WERI-Rb-1 (cell line): ENCODE measurements around the gene PUM2.
A peak's percentile ranks its signal among the peaks of the same experiment; 100 is the strongest.
"Not testable (repeated sequence)": the region's sequence is repeated elsewhere in the genome, so short reads cannot be mapped to it uniquely, and the experiment has no call there.

ENCODE experiments used
- DNase-seq: peaks from one replicate; pipeline ENCODE4 v3.0.0-alpha.2; 2020
- H3K27ac ChIP-seq: fragments of 250-450 bp; sonication (Bioruptor Pico); 2 replicates; pipeline ENCODE4 v1.5.1; 2020; ENCODE audit warnings: mild to moderate bottlenecking, moderate library complexity
- H3K27me3 ChIP-seq: fragments of 250-450 bp; sonication (Bioruptor Pico); 2 replicates; pipeline ENCODE4 v1.5.1; 2021; ENCODE audit warnings: mild to moderate bottlenecking, low read depth, moderate library complexity; ENCODE audit not compliant: insufficient read depth, severe bottlenecking
- H3K36me3 ChIP-seq: fragments of 250-450 bp; sonication (Bioruptor Pico); 2 replicates; pipeline ENCODE4 v1.5.1; 2020; ENCODE audit warnings: mild to moderate bottlenecking, moderate library complexity
- H3K4me3 ChIP-seq: 2 replicates; pipeline ENCODE4 v1.5.1; 2011; ENCODE audit warnings: low read depth, mild to moderate bottlenecking, control low read depth, low read length
- H3K9me3 ChIP-seq: fragments of 250-450 bp; sonication (Bioruptor Pico); 2 replicates; pipeline ENCODE4 v1.5.1; 2021; ENCODE audit warnings: mild to moderate bottlenecking, moderate library complexity; ENCODE audit not compliant: severe bottlenecking
- TF ChIP-seq, protein P1 (sequence below): IDR thresholded peaks from 2 replicates; pipeline ENCODE4 v1.5.1; 2011; ENCODE audit warnings: low read depth, mild to moderate bottlenecking, control low read depth, inconsistent platforms, low read length

The PUM2 gene

GRCh38 chr2:20381457-20381856 lies 30.8 kb upstream of the PUM2 start:
- no peak for DNase-seq
- Histone ChIP-seq H3K27me3 (no peaks in the 10 kb centered on the region), H3K9me3 (no peaks in the 10 kb centered on the region), H3K27ac (no peak overlapping the region), H3K4me3 (no peak overlapping the region), H3K36me3 (no peaks in the 10 kb centered on the region)
- TF ChIP-seq, protein P1, sequence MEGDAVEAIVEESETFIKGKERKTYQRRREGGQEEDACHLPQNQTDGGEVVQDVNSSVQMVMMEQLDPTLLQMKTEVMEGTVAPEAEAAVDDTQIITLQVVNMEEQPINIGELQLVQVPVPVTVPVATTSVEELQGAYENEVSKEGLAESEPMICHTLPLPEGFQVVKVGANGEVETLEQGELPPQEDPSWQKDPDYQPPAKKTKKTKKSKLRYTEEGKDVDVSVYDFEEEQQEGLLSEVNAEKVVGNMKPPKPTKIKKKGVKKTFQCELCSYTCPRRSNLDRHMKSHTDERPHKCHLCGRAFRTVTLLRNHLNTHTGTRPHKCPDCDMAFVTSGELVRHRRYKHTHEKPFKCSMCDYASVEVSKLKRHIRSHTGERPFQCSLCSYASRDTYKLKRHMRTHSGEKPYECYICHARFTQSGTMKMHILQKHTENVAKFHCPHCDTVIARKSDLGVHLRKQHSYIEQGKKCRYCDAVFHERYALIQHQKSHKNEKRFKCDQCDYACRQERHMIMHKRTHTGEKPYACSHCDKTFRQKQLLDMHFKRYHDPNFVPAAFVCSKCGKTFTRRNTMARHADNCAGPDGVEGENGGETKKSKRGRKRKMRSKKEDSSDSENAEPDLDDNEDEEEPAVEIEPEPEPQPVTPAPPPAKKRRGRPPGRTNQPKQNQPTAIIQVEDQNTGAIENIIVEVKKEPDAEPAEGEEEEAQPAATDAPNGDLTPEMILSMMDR: no peak

DNA sequence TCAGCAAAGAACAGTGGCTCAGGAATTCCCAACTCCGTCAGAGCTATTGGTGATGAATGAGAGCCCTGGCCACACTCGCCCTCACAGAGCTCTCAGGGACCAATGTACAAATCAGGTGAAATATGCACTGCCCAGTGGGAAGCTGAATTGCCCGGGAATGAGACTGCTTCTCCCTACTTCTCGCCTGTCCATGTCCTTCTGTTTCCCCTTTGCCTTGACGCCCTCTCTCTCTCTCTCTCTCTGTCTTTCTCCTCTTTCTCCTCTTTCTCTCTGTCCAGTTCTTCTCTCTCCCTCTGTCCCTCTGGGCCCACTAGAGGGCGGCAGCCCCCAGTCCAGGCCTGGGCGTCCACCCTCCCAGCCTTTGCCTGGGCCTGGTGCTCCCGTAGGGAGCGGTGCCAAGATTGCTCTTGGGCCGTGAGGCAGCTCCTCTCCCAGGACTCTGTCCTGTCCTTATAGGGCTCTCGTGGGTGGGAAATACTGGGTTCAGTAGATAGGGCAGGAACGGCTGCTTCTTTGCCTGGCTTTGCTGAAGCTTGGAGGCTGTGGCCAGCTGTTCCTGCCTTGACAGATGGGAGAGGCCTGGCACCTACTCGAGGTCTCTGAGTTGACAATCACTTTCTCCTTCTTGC lies 28.4 kb upstream of the PUM2 start:
- TF ChIP-seq, protein P1: peak; percentile 90
- peak; percentile 89 for DNase-seq

DNA sequence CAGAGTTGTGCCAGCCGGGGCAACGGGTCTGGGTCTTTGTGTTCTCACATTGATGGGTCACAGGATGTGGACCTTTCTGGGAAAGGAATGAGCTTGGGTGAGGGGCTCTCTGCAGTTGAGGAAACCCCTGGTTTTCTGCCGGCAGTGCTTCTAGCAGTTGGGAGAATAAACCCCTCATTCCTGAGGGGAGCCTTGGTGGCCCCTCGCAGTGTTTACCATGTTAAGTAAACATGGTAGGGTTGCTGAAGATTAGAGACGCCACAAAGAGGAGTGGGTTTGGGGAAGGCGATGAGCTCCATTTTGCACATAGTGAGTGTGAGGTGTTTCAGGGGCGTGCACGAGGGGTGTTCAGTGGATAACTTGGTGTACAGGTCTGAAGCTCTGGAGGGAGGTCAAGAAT lies 27.7 kb upstream of the PUM2 start:
- Histone ChIP-seq H3K27ac (no peak overlapping the region), H3K4me3 (no peak overlapping the region), H3K27me3 (no peaks in the 10 kb centered on the region), H3K36me3 (no peaks in the 10 kb centered on the region), H3K9me3 (no peaks in the 10 kb centered on the region)
- TF ChIP-seq, protein P1: no peak
- no peak for DNase-seq

More for the DNA sequence above, 28.4 kb upstream of the PUM2 start:
- no peaks in the 10 kb centered on the region for H3K27me3 ChIP-seq
- no peak overlapping the region for H3K4me3 ChIP-seq
- H3K27ac ChIP-seq: no peak overlapping the region; the same call in 1 of the 2 replicates
- H3K9me3 ChIP-seq: no peaks in the 10 kb centered on the region
- H3K36me3 ChIP-seq: no peaks in the 10 kb centered on the region

GRCh38 chr2:20377741-20378140 lies 27.1 kb upstream of the PUM2 start:
- TF ChIP-seq, protein P1: no peak
- Histone ChIP-seq H3K27ac (no peak overlapping the region), H3K4me3 (no peak overlapping the region), H3K36me3 (no peaks in the 10 kb centered on the region), H3K9me3 (no peaks in the 10 kb centered on the region), H3K27me3 (no peaks in the 10 kb centered on the region)
- no peak for DNase-seq

- not testable (repeated sequence) for H3K4me3 ChIP-seq, H3K27me3 ChIP-seq, H3K36me3 ChIP-seq, H3K27ac ChIP-seq, H3K9me3 ChIP-seq, DNase-seq
Measured at GRCh38 chr2:20374982-20375381, 24.3 kb upstream of the PUM2 start.

- H3K9me3 ChIP-seq: peaks cover 5% of the 10 kb centered on the region
- no peak overlapping the region for H3K4me3 ChIP-seq
- no peaks in the 10 kb centered on the region for H3K36me3 ChIP-seq
- no peaks in the 10 kb centered on the region for H3K27me3 ChIP-seq
- no peak overlapping the region for H3K27ac ChIP-seq
- TF ChIP-seq, protein P1: no peak
- no peak for DNase-seq
Measured at GRCh38 chr2:20372896-20373640, 22.4 kb upstream of the PUM2 start.
